ENCODE results near the gene PTPN23. TPM values are rescaled to one million over a fixed set of nuclear protein-coding genes. Genes with fewer than 3 reads are reported as not detected.

PTPN23 gene
- total RNA-seq, 1 donor from 2014 or later: 18.6 TPM

Other genes starting within 250 kb of the PTPN23 start
- 28.7 TPM for gene SETD2, start 216.9 kb upstream of the PTPN23 start, total RNA-seq
- 8.8 TPM for gene KIF9, start 98.2 kb upstream of the PTPN23 start, total RNA-seq
- gene KLHL18, start 98.1 kb upstream of the PTPN23 start, total RNA-seq: 55.0 TPM
- 53.0 TPM for gene SCAP, start 94.9 kb downstream of the PTPN23 start, total RNA-seq
- gene ELP6, start 132.7 kb downstream of the PTPN23 start, total RNA-seq: 18.5 TPM
- gene CSPG5, start 197.8 kb downstream of the PTPN23 start, total RNA-seq: 0.59 TPM

Data from left ventricle myocardium superior (tissue), 1 donor.